ENCODE data around the gene INPP5E.

INPP5E gene
- total RNA-seq: 52.8 to 92.3 reads per million in 2 donors

- DNase-seq: peak; percentile 75 to 83 (median 78)
Measured at GRCh38 chr9:136439481-136440408, at the start of gene INPP5E. TSS of gene INPP5E (minus strand) at chr9:136439845. CDS start at chr9:136439419, 426 bp downstream.

GRCh38 chr9:136488247-136489214 is 48.9 kb upstream of the INPP5E start:
- peak; percentile 50 to 64 (median 58) for DNase-seq

GRCh38 chr9:136487672-136488071 is 48.0 kb upstream of the INPP5E start:
- no peak for DNase-seq

GRCh38 chr9:136486823-136487620 is 47.4 kb upstream of the INPP5E start:
- no peak for DNase-seq

- no peak for DNase-seq
Measured at GRCh38 chr9:136486131-136486530, 46.5 kb upstream of the INPP5E start.

GRCh38 chr9:136485049-136486045 is 45.7 kb upstream of the INPP5E start:
- peak; percentile 67 to 78 (median 75) for DNase-seq

GRCh38 chr9:136484153-136485048 is 44.8 kb upstream of the INPP5E start:
- peak in 1 of 5 experiments; percentile 21 for DNase-seq

- peak; percentile 91 to 95 (median 94) for DNase-seq
Measured at GRCh38 chr9:136483589-136484152, 44.0 kb upstream of the INPP5E start.

GRCh38 chr9:136482793-136483588 is 43.3 kb upstream of the INPP5E start, which contains the start of gene SEC16A:
TSS of gene SEC16A (minus strand) at chr9:136483040. CDS start at chr9:136477615, 5,425 bp downstream.
- DNase-seq: peak; percentile 97 to 100 (median 100)

GRCh38 chr9:136482046-136482792 is 42.6 kb upstream of the INPP5E start:
- DNase-seq: peak in 2 of 5 experiments; percentile 52 to 53

GRCh38 chr9:136481558-136481957 is 41.9 kb upstream of the INPP5E start:
- DNase-seq: peak in 1 of 5 experiments; percentile 42

- DNase-seq: no peak
Measured at GRCh38 chr9:136476369-136477150, 36.9 kb upstream of the INPP5E start.

- DNase-seq: no peak
Measured at GRCh38 chr9:136474974-136475865, 35.6 kb upstream of the INPP5E start.

- no peak for DNase-seq
Measured at GRCh38 chr9:136474021-136474640, 34.5 kb upstream of the INPP5E start.

GRCh38 chr9:136473354-136473721 is 33.7 kb upstream of the INPP5E start:
- DNase-seq: no peak
